Measurements from ENCODE around the gene LRP1B.

The LRP1B gene

GRCh38 chr2:140641163-140641562 lies 1489.7 kb downstream of the LRP1B start:
- Histone ChIP-seq H3K9me3 (ENCODE audit: control insufficient read depth, insufficient read depth, low read depth, low read length) (no peaks in the 10 kb centered on the region), H3K36me3 (ENCODE audit: control insufficient read depth, insufficient read depth, low read length) (no peaks in the 10 kb centered on the region), H3K4me1 (ENCODE audit: control insufficient read depth, insufficient read depth, low read length) (no peaks in the 10 kb centered on the region), H3K4me3 (ENCODE audit: low read depth, low read length) (no peak overlapping the region), H3K27me3 (ENCODE audit: control insufficient read depth, insufficient read depth, low read length) (no peaks in the 10 kb centered on the region), H3K9ac (ENCODE audit: low read length) (no peak overlapping the region), H3K27ac (ENCODE audit: low read depth, low read length) (no peak overlapping the region)

GRCh38 chr2:140639628-140640027 lies 1491.2 kb downstream of the LRP1B start:
- Histone ChIP-seq H3K9ac (ENCODE audit: low read length) (no peak overlapping the region), H3K27ac (ENCODE audit: low read depth, low read length) (no peak overlapping the region), H3K4me3 (ENCODE audit: low read depth, low read length) (no peak overlapping the region), H3K4me1 (ENCODE audit: control insufficient read depth, insufficient read depth, low read length) (no peaks in the 10 kb centered on the region), H3K27me3 (ENCODE audit: control insufficient read depth, insufficient read depth, low read length) (no peaks in the 10 kb centered on the region), H3K9me3 (ENCODE audit: control insufficient read depth, insufficient read depth, low read depth, low read length) (no peaks in the 10 kb centered on the region), H3K36me3 (ENCODE audit: control insufficient read depth, insufficient read depth, low read length) (no peaks in the 10 kb centered on the region)

GRCh38 chr2:140630557-140630956 lies 1500.3 kb downstream of the LRP1B start:
- Histone ChIP-seq H3K9ac (ENCODE audit: low read length) (no peak overlapping the region), H3K9me3 (ENCODE audit: control insufficient read depth, insufficient read depth, low read depth, low read length) (no peaks in the 10 kb centered on the region), H3K4me1 (ENCODE audit: control insufficient read depth, insufficient read depth, low read length) (no peaks in the 10 kb centered on the region), H3K4me3 (ENCODE audit: low read depth, low read length) (no peak overlapping the region), H3K27ac (ENCODE audit: low read depth, low read length) (no peak overlapping the region), H3K27me3 (ENCODE audit: control insufficient read depth, insufficient read depth, low read length) (no peaks in the 10 kb centered on the region), H3K36me3 (ENCODE audit: control insufficient read depth, insufficient read depth, low read length) (no peaks in the 10 kb centered on the region)

GRCh38 chr2:140627885-140628284 lies 1502.9 kb downstream of the LRP1B start:
- H3K4me3 ChIP-seq (ENCODE audit: low read depth, low read length): no peak overlapping the region
- H3K4me1 ChIP-seq (ENCODE audit: control insufficient read depth, insufficient read depth, low read length): no peaks in the 10 kb centered on the region
- no peaks in the 10 kb centered on the region for H3K36me3 ChIP-seq (ENCODE audit: control insufficient read depth, insufficient read depth, low read length)
- H3K27me3 ChIP-seq (ENCODE audit: control insufficient read depth, insufficient read depth, low read length): no peaks in the 10 kb centered on the region
- no peak overlapping the region for H3K27ac ChIP-seq (ENCODE audit: low read depth, low read length)
- H3K9ac ChIP-seq (ENCODE audit: low read length): no peak overlapping the region
- no peaks in the 10 kb centered on the region for H3K9me3 ChIP-seq (ENCODE audit: control insufficient read depth, insufficient read depth, low read depth, low read length)

GRCh38 chr2:140627136-140627535 lies 1503.7 kb downstream of the LRP1B start:
- H3K4me3 ChIP-seq (ENCODE audit: low read depth, low read length): no peak overlapping the region
- H3K4me1 ChIP-seq (ENCODE audit: control insufficient read depth, insufficient read depth, low read length): no peaks in the 10 kb centered on the region
- no peaks in the 10 kb centered on the region for H3K36me3 ChIP-seq (ENCODE audit: control insufficient read depth, insufficient read depth, low read length)
- H3K9ac ChIP-seq (ENCODE audit: low read length): no peak overlapping the region
- no peaks in the 10 kb centered on the region for H3K9me3 ChIP-seq (ENCODE audit: control insufficient read depth, insufficient read depth, low read depth, low read length)
- H3K27ac ChIP-seq (ENCODE audit: low read depth, low read length): no peak overlapping the region
- H3K27me3 ChIP-seq (ENCODE audit: control insufficient read depth, insufficient read depth, low read length): no peaks in the 10 kb centered on the region

- H3K4me1 ChIP-seq (ENCODE audit: control insufficient read depth, insufficient read depth, low read length): no peaks in the 10 kb centered on the region
- no peaks in the 10 kb centered on the region for H3K36me3 ChIP-seq (ENCODE audit: control insufficient read depth, insufficient read depth, low read length)
- H3K4me3 ChIP-seq (ENCODE audit: low read depth, low read length): no peak overlapping the region
- H3K9me3 ChIP-seq (ENCODE audit: control insufficient read depth, insufficient read depth, low read depth, low read length): no peaks in the 10 kb centered on the region
- no peak overlapping the region for H3K27ac ChIP-seq (ENCODE audit: low read depth, low read length)
- H3K9ac ChIP-seq (ENCODE audit: low read length): no peak overlapping the region
- no peaks in the 10 kb centered on the region for H3K27me3 ChIP-seq (ENCODE audit: control insufficient read depth, insufficient read depth, low read length)
These were observed 1506.6 kb downstream of the LRP1B start for GRCh38 chr2:140624200-140624599.

GRCh38 chr2:140621583-140622362 lies 1509.0 kb downstream of the LRP1B start:
- H3K4me3 ChIP-seq (ENCODE audit: low read depth, low read length): no peak overlapping the region
- H3K9ac ChIP-seq (ENCODE audit: low read length): no peak overlapping the region
- H3K9me3 ChIP-seq (ENCODE audit: control insufficient read depth, insufficient read depth, low read depth, low read length): no peaks in the 10 kb centered on the region
- H3K27ac ChIP-seq (ENCODE audit: low read depth, low read length): no peak overlapping the region
- H3K27me3 ChIP-seq (ENCODE audit: control insufficient read depth, insufficient read depth, low read length): no peaks in the 10 kb centered on the region
- no peaks in the 10 kb centered on the region for H3K36me3 ChIP-seq (ENCODE audit: control insufficient read depth, insufficient read depth, low read length)
- H3K4me1 ChIP-seq (ENCODE audit: control insufficient read depth, insufficient read depth, low read length): no peaks in the 10 kb centered on the region

- Histone ChIP-seq H3K27me3 (ENCODE audit: control insufficient read depth, insufficient read depth, low read length) (no peaks in the 10 kb centered on the region), H3K36me3 (ENCODE audit: control insufficient read depth, insufficient read depth, low read length) (no peaks in the 10 kb centered on the region), H3K9ac (ENCODE audit: low read length) (no peak overlapping the region), H3K9me3 (ENCODE audit: control insufficient read depth, insufficient read depth, low read depth, low read length) (no peaks in the 10 kb centered on the region), H3K27ac (ENCODE audit: low read depth, low read length) (no peak overlapping the region), H3K4me1 (ENCODE audit: control insufficient read depth, insufficient read depth, low read length) (no peaks in the 10 kb centered on the region), H3K4me3 (ENCODE audit: low read depth, low read length) (no peak overlapping the region)
These were observed 1526.0 kb downstream of the LRP1B start for GRCh38 chr2:140604788-140605187.

GRCh38 chr2:140604096-140604495 lies 1526.7 kb downstream of the LRP1B start:
- Histone ChIP-seq H3K36me3 (ENCODE audit: control insufficient read depth, insufficient read depth, low read length) (no peaks in the 10 kb centered on the region), H3K4me3 (ENCODE audit: low read depth, low read length) (no peak overlapping the region), H3K9me3 (ENCODE audit: control insufficient read depth, insufficient read depth, low read depth, low read length) (no peaks in the 10 kb centered on the region), H3K27ac (ENCODE audit: low read depth, low read length) (no peak overlapping the region), H3K4me1 (ENCODE audit: control insufficient read depth, insufficient read depth, low read length) (no peaks in the 10 kb centered on the region), H3K27me3 (ENCODE audit: control insufficient read depth, insufficient read depth, low read length) (no peaks in the 10 kb centered on the region), H3K9ac (ENCODE audit: low read length) (no peak overlapping the region)

GRCh38 chr2:140603416-140603815 lies 1527.4 kb downstream of the LRP1B start:
- H3K4me3 ChIP-seq (ENCODE audit: low read depth, low read length): no peak overlapping the region
- H3K9ac ChIP-seq (ENCODE audit: low read length): no peak overlapping the region
- H3K27ac ChIP-seq (ENCODE audit: low read depth, low read length): no peak overlapping the region
- H3K9me3 ChIP-seq (ENCODE audit: control insufficient read depth, insufficient read depth, low read depth, low read length): no peaks in the 10 kb centered on the region
- no peaks in the 10 kb centered on the region for H3K27me3 ChIP-seq (ENCODE audit: control insufficient read depth, insufficient read depth, low read length)
- H3K4me1 ChIP-seq (ENCODE audit: control insufficient read depth, insufficient read depth, low read length): no peaks in the 10 kb centered on the region
- H3K36me3 ChIP-seq (ENCODE audit: control insufficient read depth, insufficient read depth, low read length): no peaks in the 10 kb centered on the region

- no peaks in the 10 kb centered on the region for H3K9me3 ChIP-seq (ENCODE audit: control insufficient read depth, insufficient read depth, low read depth, low read length)
- H3K27ac ChIP-seq (ENCODE audit: low read depth, low read length): no peak overlapping the region
- H3K36me3 ChIP-seq (ENCODE audit: control insufficient read depth, insufficient read depth, low read length): no peaks in the 10 kb centered on the region
- no peak overlapping the region for H3K4me3 ChIP-seq (ENCODE audit: low read depth, low read length)
- no peaks in the 10 kb centered on the region for H3K4me1 ChIP-seq (ENCODE audit: control insufficient read depth, insufficient read depth, low read length)
- H3K27me3 ChIP-seq (ENCODE audit: control insufficient read depth, insufficient read depth, low read length): no peaks in the 10 kb centered on the region
- H3K9ac ChIP-seq (ENCODE audit: low read length): no peak overlapping the region
These were observed 1529.0 kb downstream of the LRP1B start for GRCh38 chr2:140601801-140602200.
